ENCODE results near the gene NTRK3.

Gene NTRK3

GRCh38 chr15:88178631-88179030 lies 77.9 kb downstream of the NTRK3 start:
- DNase-seq: no peak

- no peak for DNase-seq
Measured at GRCh38 chr15:88177451-88177850, 79.1 kb downstream of the NTRK3 start.

- no peak for DNase-seq
Measured at GRCh38 chr15:88174571-88174970, 82.0 kb downstream of the NTRK3 start.

- DNase-seq: no peak
Measured at GRCh38 chr15:88166082-88166993, 90.2 kb downstream of the NTRK3 start.

GRCh38 chr15:88161636-88162035 lies 94.9 kb downstream of the NTRK3 start:
- DNase-seq: no peak

- no peak for DNase-seq
Measured at GRCh38 chr15:88155310-88155709, 101.2 kb downstream of the NTRK3 start.

GRCh38 chr15:88152672-88153071 lies 103.9 kb downstream of the NTRK3 start:
- DNase-seq: no peak

GRCh38 chr15:88147760-88148159 lies 108.8 kb downstream of the NTRK3 start:
- no peak for DNase-seq

GRCh38 chr15:88144921-88145653 lies 111.5 kb downstream of the NTRK3 start:
- no peak for DNase-seq

- DNase-seq: no peak
Measured at GRCh38 chr15:88142121-88142520, 114.4 kb downstream of the NTRK3 start.

GRCh38 chr15:88141269-88141889 lies 115.2 kb downstream of the NTRK3 start:
- no peak for DNase-seq

- DNase-seq: no peak
Measured at GRCh38 chr15:88140398-88140797, 116.1 kb downstream of the NTRK3 start.

- DNase-seq: no peak
Measured at GRCh38 chr15:88139936-88140335, 116.6 kb downstream of the NTRK3 start.

GRCh38 chr15:88133795-88134194 lies 122.7 kb downstream of the NTRK3 start:
- no peak for DNase-seq

GRCh38 chr15:88132499-88132898 lies 124.0 kb downstream of the NTRK3 start:
- DNase-seq: no peak

- DNase-seq: no peak
Measured at GRCh38 chr15:88131937-88132336, 124.6 kb downstream of the NTRK3 start.

- no peak for DNase-seq
Measured at GRCh38 chr15:88127432-88127790, 129.1 kb downstream of the NTRK3 start.

- DNase-seq: no peak
Measured at GRCh38 chr15:88126695-88127431, 129.7 kb downstream of the NTRK3 start.

GRCh38 chr15:88125576-88125975 lies 131.0 kb downstream of the NTRK3 start:
- DNase-seq: no peak

GRCh38 chr15:88124199-88124598 lies 132.3 kb downstream of the NTRK3 start:
- no peak for DNase-seq

GRCh38 chr15:88121968-88122530 lies 134.5 kb downstream of the NTRK3 start:
- no peak for DNase-seq

- no peak for DNase-seq
Measured at GRCh38 chr15:88120026-88120425, 136.5 kb downstream of the NTRK3 start.

- DNase-seq: no peak
Measured at GRCh38 chr15:88118741-88119140, 137.8 kb downstream of the NTRK3 start.
